ENCODE data around the gene GABRR1.

GRCh38 chr6:89198235-89198634 is 18.9 kb downstream of the GABRR1 start:
- TF ChIP-seq YY1 (IDR thresholded peaks at IDR 0.05; ENCODE audit: insufficient read depth, insufficient read length) (no peak), ZNF274 (IDR thresholded peaks at IDR 0.05; ENCODE audit: low read depth, low read length) (no peak), SUZ12 (IDR thresholded peaks at IDR 0.05; ENCODE audit: extremely low read depth, insufficient read depth, insufficient read length) (no peak)

All from NT2/D1 (cell line).